Ascending aorta (tissue), 2 donors: Measurements from ENCODE around the gene FRMD4A. TPM values are rescaled to one million over a fixed set of nuclear protein-coding genes. Genes with fewer than 3 reads are reported as not detected.
A peak's percentile ranks its signal among the peaks of the same experiment; 100 is the strongest.

Experiments
- DNase-seq, 2 donors: peaks; one replicate each; pipeline ENCODE4 v3.0.0-alpha.2; 2019; ENCODE audit warnings: low spot score in 2 of 2
- H3K27ac ChIP-seq, 2 donors: fragments of 200-600 bp; sonication (generic); one replicate each; pipeline ENCODE4 v1.5.1; 2016 to 2017; ENCODE audit warnings: mild to moderate bottlenecking in 1 of 2
- H3K27me3 ChIP-seq: fragments of 200-600 bp; sonication (generic); one replicate; pipeline ENCODE4 v1.5.1; 2017
- H3K36me3 ChIP-seq, 2 donors: fragments of 200-600 bp; sonication (generic); one replicate each; pipeline ENCODE4 v1.5.1; 2016
- H3K4me1 ChIP-seq, 2 donors: fragments of 200-600 bp; sonication (generic); one replicate each; pipeline ENCODE4 v1.5.1; 2016 to 2017; ENCODE audit warnings: mild to moderate bottlenecking in 1 of 2
- H3K4me3 ChIP-seq, 2 donors: fragments of 200-600 bp; sonication (generic); one replicate each; pipeline ENCODE4 v1.5.1; 2016 to 2017; ENCODE audit warnings: mild to moderate bottlenecking in 1 of 2
- H3K9me3 ChIP-seq, 2 donors: fragments of 200-600 bp; sonication (generic); one replicate each; pipeline ENCODE4 v1.5.1; 2016
- intact Hi-C: fragments of 100-400 bp; cut with DNase I; formaldehyde crosslinking; loops from one replicate; pipeline ENCODE4 v1.15.1; 2023
- total RNA-seq: library from RNA; depleted of rRNA; stranded (reverse); fragments of >200 nt; gene quantifications from one replicate; pipeline ENCODE4 v1.1.0, GENCODE V29; 2016
- TF ChIP-seq, protein P1 (sequence below), 3 experiments: fragments of 200-600 bp in 2 of 3; fragments of 450-650 bp in 1 of 3; sonication (generic) in 2 of 3; IDR thresholded peaks; one replicate each; pipeline ENCODE4 v1.5.1; 2016 to 2019; ENCODE audit warnings: antibody characterized with exemption in 3 of 3, mild to moderate bottlenecking in 1 of 3, moderate library complexity in 1 of 3

The FRMD4A gene
- total RNA-seq, 1 donor from 2014 or later: 108 TPM

GRCh38 chr10:14153570-14154055 lies 177.1 kb downstream of the FRMD4A start:
- H3K4me1 ChIP-seq: no peaks in the 10 kb centered on the region
- H3K4me3 ChIP-seq: peak overlapping the region in 1 of 2 donors; percentile 15
- no peaks in the 10 kb centered on the region for H3K36me3 ChIP-seq
- no peak for DNase-seq
- peaks cover 0 to 6% of the 10 kb centered on the region in 2 donors for H3K9me3 ChIP-seq
- no peaks in the 10 kb centered on the region for H3K27me3 ChIP-seq
- intact Hi-C loops: no loop called here
- no peak overlapping the region for H3K27ac ChIP-seq
- TF ChIP-seq, protein P1, sequence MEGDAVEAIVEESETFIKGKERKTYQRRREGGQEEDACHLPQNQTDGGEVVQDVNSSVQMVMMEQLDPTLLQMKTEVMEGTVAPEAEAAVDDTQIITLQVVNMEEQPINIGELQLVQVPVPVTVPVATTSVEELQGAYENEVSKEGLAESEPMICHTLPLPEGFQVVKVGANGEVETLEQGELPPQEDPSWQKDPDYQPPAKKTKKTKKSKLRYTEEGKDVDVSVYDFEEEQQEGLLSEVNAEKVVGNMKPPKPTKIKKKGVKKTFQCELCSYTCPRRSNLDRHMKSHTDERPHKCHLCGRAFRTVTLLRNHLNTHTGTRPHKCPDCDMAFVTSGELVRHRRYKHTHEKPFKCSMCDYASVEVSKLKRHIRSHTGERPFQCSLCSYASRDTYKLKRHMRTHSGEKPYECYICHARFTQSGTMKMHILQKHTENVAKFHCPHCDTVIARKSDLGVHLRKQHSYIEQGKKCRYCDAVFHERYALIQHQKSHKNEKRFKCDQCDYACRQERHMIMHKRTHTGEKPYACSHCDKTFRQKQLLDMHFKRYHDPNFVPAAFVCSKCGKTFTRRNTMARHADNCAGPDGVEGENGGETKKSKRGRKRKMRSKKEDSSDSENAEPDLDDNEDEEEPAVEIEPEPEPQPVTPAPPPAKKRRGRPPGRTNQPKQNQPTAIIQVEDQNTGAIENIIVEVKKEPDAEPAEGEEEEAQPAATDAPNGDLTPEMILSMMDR (IDR thresholded peaks at IDR 0.05): no peak

- H3K36me3 ChIP-seq: no peaks in the 10 kb centered on the region
- H3K27me3 ChIP-seq: no peaks in the 10 kb centered on the region
- DNase-seq: no peak
- TF ChIP-seq, protein P1 (IDR thresholded peaks at IDR 0.05): no peak
- H3K4me1 ChIP-seq: no peaks in the 10 kb centered on the region
- intact Hi-C loops: no loop called here
- no peak overlapping the region for H3K27ac ChIP-seq
- H3K4me3 ChIP-seq: no peak overlapping the region
- H3K9me3 ChIP-seq: peaks cover 0 to 6% of the 10 kb centered on the region in 2 donors
These were observed 179.2 kb downstream of the FRMD4A start for GRCh38 chr10:14151571-14151970.

GRCh38 chr10:14150526-14150925 lies 180.2 kb downstream of the FRMD4A start:
- TF ChIP-seq, protein P1 (IDR thresholded peaks at IDR 0.05): no peak
- no peaks in the 10 kb centered on the region for H3K4me1 ChIP-seq
- H3K36me3 ChIP-seq: no peaks in the 10 kb centered on the region

GRCh38 chr10:14146501-14146900 lies 184.2 kb downstream of the FRMD4A start:
- no peak for DNase-seq
- Histone ChIP-seq H3K4me1 (no peaks in the 10 kb centered on the region), H3K36me3 (no peaks in the 10 kb centered on the region), H3K27ac (no peak overlapping the region), H3K9me3 (no peaks in the 10 kb centered on the region), H3K4me3 (no peak overlapping the region), H3K27me3 (no peaks in the 10 kb centered on the region)
- intact Hi-C loops: no loop called here
- TF ChIP-seq, protein P1 (IDR thresholded peaks at IDR 0.05): no peak

More at GRCh38 chr10:14150526-14150925, 180.2 kb downstream of the FRMD4A start:
- intact Hi-C loops: no loop called here
- Histone ChIP-seq H3K27me3 (no peaks in the 10 kb centered on the region), H3K9me3 (peaks cover 0 to 6% of the 10 kb centered on the region in 2 donors), H3K27ac (no peak overlapping the region), H3K4me3 (no peak overlapping the region)
- DNase-seq: no peak

GRCh38 chr10:14146025-14146424 lies 184.7 kb downstream of the FRMD4A start:
- H3K27me3 ChIP-seq: no peaks in the 10 kb centered on the region
- H3K4me1 ChIP-seq: no peaks in the 10 kb centered on the region
- intact Hi-C loops: no loop called here
- no peaks in the 10 kb centered on the region for H3K9me3 ChIP-seq
- no peak overlapping the region for H3K4me3 ChIP-seq
- TF ChIP-seq, protein P1 (IDR thresholded peaks at IDR 0.05): no peak
- DNase-seq: no peak
- H3K27ac ChIP-seq: no peak overlapping the region
- no peaks in the 10 kb centered on the region for H3K36me3 ChIP-seq

DNA sequence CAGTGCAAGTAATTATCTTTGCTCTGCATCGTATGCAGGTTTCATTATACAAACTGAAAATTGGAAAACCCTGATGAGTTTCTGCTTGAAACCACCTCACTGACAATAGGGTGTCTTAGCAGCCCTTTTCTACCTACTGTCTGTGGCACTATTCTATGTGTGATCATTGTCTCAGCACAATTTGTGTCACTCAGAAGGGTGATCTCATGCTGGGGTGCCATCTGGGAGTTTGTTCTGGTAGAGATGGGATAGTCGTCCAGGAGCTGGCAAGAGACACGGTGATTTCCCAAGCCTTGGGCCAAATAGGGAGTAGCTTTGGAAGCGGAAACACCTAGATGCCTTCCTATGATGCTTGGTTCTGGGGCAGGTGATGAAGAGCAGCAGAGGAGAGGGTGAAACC lies 186.3 kb downstream of the FRMD4A start:
- Histone ChIP-seq H3K9me3 (no peaks in the 10 kb centered on the region), H3K27me3 (no peaks in the 10 kb centered on the region), H3K36me3 (no peaks in the 10 kb centered on the region), H3K4me1 (no peaks in the 10 kb centered on the region), H3K4me3 (no peak overlapping the region), H3K27ac (no peak overlapping the region)
- no peak for DNase-seq
- TF ChIP-seq, protein P1 (IDR thresholded peaks at IDR 0.05): no peak
- intact Hi-C loops: no loop called here
